NCI-H774 (cell line): ENCODE data around the gene SLC2A8.

Source experiments
- DNase-seq: peaks from one replicate; lab custom pipeline; 2025; lab: John Stamatoyannopoulos, UW

SLC2A8 gene, protein sequence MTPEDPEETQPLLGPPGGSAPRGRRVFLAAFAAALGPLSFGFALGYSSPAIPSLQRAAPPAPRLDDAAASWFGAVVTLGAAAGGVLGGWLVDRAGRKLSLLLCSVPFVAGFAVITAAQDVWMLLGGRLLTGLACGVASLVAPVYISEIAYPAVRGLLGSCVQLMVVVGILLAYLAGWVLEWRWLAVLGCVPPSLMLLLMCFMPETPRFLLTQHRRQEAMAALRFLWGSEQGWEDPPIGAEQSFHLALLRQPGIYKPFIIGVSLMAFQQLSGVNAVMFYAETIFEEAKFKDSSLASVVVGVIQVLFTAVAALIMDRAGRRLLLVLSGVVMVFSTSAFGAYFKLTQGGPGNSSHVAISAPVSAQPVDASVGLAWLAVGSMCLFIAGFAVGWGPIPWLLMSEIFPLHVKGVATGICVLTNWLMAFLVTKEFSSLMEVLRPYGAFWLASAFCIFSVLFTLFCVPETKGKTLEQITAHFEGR

DNA sequence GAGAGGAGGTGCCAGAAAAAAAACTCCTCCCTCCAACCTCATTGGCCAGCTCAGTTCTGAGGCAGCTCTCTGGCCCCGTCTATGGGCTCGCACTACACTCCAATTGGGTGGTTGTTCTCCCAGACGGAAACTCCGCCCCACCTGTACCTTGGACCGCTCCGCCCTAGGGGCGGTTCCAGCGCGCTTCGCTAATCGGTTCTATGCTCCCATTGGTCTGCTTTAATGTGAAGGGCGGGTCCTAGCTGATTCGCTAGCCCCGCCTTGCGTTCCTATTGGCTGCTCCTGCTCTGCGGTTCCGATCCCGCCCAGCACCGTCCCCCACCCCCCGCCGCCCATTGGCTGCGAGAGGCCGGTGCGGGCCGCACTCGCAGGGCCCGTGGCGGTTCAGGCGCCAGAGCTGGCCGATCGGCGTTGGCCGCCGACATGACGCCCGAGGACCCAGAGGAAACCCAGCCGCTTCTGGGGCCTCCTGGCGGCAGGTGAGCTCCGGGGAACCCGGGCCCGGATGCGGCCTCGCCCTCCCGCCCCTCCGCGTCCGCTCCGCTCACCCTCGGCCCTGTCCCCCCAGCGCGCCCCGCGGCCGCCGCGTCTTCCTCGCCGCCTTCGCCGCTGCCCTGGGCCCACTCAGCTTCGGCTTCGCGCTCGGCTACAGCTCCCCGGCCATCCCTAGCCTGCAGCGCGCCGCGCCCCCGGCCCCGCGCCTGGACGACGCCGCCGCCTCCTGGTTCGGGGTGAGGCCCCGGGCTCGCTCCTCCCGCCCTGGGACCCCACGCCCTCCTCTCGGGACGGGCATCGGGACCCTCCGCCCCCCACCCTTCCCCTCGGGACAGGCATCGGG, at the start of gene SLC2A8:
Gene SLC2A8, plus strand, starts transcription at position 362 of the 838 bp plus-strand sequence. Its CDS starts 62 bp downstream, at position 424.
- DNase-seq, result peak; percentile 100

DNA sequence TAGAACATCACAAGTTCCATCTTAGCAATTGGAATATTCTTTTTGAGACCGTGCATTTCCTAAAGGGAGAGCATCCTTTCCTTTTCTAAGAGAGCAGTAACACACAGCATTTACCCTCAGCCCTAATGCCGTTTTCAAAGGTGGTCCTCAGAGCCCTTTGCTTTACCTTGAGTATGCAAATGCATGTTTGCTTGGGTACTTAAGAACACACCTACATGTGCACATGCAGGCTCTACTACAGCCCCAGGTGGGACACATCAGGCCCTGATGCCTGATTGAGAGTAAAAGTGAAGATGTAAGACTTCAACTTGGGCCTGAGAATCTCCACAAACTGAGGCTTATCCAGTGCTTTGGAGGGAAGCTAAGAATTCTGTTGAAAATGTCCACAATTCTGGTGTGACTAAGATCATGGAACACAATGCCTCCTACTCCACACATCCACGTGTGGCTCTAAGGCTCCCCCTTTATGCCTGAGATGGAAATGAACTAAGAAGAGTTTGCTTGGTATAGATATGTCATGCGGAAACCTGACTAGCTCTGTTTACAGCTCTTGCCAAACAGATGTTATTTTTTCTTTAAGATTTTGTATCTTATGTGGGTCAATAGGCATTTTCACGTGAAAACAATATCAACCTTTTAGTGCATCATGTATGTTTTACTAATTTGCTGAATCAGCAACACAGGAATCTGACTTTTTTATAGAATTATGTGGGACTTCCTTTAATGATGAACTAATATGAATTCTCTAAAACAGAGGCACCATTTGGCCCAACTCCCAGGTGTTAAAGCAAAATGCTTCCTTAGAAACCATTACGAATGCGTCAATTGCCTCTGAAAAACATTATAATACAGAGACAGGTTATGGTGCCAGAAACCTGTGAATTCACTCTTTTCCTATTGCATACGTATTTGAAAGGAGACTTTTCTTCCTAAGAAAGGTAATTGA, 48.9 kb upstream of the SLC2A8 start:
- DNase-seq, result no peak

DNA sequence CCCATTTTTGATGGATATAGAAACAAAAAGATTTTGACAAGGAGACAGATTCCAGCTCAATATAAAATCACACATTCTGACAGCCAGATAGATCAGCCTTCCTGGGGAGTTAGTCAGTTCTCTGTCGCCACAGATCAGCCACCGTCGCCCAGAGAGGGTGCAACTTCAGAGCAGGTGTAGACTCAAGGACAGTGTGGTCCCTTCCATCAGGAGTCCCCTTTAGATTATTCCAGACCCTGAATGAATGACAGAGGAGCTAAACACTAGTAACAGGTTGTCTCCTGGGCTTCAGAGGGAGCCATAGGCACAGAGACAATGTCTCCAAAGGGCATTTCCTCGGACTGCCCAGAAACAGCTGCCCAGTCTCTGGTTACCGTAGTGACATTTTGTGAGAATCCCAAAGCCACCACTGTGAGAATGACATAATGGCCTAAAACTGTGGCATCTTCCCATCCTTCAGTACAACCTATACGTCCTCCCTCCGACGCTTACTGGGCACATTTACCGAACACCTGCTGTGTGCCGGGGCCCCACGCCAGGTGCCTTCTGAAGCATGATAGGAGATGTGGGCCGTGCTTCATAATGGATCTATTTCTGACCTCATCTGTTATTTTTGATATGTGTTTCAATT, 47.4 kb upstream of the SLC2A8 start:
- no peak for DNase-seq

DNA sequence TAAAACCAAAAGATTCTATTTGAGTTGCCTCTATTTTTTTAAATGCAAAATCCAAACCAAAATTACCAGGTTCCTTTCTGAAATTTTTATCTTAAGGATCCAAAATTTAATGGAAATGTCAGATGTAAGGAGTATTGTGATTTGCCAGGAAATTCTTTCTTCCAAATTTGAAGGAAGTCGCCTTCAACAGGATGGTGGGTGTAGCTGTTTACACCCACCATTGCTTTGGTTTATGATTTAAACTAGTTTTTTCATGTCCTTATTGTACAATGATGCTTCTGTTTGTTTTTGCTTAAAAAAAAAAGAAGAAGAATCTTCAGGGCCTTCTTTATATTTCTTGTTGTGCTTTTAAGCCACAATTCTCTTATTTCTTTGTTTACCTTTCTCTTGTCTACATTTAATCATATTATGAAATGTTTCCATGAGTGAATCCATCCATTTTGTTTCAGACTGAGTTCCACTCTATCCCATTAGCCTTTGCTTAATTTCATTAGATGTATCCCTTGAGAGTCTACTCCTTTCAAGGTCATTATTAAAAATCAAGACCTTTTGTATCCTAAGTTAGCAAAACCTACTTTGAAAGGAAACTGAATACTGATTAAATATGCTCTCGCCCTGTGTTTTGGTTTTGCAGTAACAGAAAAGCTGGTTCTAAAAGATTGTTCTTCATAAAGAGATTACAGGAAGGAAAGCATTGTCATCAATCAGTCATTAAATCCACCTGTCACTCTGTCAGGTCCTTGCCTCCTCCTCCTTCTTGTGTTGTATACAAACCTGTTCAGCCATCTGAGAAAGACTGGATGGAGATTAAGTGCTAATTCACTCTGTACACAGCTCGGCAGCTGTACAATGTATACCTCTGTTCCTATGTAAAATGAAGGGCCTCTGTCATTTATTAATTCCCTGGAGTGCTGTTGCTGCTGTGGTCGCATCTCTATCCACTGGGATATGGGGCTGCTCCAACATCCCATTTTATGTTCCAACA, 45.5 kb upstream of the SLC2A8 start:
- no peak for DNase-seq

DNA sequence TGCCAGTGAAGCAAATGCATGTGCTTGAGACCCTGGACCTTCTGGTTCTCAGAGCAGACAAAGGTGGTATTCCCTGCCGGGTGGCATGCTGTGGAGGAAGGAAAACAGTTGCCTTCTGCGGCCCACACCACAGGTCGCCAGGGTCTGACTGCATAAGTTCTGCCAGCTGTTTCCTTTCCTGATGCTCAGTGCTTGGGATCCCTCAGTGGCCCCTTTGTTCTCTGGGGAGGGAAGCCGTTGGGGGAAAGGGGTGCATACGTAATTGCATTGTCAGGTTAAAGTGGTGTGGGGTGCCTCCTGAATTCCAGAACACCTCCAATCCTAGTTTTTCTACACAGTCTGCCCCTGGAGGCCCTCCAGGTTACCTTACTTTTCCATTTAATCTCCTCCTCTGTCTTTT, 43.1 kb upstream of the SLC2A8 start:
- no peak for DNase-seq

DNA sequence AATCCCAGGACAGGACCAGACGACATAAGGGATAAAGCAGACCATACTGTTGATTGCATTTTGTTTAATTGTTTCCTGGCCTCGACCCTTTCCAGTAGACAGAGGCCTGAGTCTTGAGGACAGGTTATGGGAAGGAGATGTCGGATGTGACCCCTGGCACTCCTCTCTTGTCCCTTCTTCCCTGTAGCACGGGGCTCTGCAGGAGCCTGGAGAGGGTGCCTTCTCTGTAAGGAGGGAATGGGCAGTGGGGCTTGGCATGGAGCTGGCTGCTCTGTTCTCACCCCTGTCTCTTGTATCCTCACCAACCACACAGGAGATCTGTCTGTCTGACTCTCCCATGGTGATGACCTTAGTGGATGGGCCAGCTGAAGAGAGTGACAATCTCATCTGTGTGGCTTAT, 40.1 kb upstream of the SLC2A8 start:
- DNase-seq, result no peak

DNA sequence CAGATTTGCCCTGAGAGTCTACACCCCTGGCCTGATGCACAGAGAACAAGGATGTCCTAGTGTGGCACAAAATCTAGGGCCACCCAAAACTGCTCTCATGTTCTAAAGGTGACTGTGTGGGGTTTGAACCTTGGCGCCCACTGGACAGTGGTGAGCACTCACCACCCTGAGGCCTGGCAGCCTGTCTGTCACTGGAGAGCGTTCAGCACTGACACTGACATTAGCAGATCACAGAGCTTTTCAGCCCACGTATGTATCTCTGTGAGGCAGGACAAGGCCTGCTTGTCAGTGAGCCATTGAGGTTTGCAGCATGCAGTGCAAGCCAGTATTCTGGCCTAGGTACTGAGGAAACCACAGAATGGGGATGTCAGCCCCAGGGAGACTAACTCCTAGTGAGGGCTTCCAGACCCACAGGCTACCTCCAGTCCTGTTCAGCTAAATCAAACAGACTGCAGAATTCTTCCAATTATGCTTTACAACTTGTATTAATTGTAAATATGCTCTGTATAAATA, 38.9 kb upstream of the SLC2A8 start:
- no peak for DNase-seq

DNA sequence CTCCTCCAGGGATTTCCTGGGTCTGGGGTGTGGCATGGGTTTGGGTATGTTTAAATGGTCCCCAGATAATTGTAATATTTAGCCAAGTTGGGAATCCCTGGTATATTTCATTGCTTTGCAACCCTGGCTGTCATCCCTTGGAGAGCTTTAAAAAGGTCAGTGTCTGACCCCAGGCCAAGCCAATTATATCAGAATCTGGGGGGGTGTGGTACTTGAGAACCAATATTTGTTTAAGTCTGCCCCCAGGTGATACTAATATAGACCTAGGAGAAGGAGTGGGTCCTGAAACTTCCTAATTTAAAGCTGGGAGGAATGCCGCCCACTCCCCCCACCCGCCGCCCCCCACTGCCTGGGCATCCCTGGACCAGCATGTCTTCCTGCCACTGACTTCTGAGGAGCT, 38.2 kb upstream of the SLC2A8 start:
- no peak for DNase-seq

DNA sequence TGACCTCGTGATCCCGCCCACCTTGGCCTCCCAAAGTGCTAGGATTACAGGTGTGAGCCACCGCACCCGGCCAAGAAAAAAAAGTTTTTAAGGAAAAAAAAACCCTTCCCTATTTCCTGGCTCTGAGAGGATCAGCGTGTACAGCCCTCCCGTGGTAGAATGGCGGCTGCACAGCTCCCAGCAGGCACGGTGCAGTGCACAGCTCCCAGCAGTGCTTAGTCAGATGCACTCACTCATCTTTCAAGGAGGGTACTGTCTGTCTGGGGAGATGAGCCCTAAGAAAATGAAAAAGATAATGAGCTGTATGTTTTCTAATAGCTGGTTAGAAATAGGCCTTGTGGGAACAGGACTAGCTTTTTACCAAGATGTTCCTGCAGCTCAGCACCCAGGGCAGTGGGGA, 36.7 kb upstream of the SLC2A8 start:
- DNase-seq, result no peak

DNA sequence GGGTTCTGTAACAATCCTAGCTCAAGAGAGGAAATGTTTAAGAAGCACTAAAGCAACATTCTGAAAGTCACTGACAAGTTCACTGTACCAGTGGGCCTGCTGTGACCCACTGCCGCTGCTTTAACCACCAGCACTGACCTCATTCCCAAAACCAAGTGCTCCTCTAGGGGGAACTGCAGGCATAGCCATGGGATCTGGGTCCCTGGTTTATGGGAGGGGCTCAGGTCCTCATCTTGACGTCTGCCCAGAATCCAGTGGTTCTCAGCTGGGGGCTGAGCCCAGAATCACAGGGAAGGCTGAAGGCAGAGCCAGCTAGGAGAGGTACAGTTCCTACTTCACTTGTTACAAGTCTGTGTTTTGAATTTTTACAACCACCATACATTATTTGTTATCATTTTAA, 36.1 kb upstream of the SLC2A8 start:
- no peak for DNase-seq

DNA sequence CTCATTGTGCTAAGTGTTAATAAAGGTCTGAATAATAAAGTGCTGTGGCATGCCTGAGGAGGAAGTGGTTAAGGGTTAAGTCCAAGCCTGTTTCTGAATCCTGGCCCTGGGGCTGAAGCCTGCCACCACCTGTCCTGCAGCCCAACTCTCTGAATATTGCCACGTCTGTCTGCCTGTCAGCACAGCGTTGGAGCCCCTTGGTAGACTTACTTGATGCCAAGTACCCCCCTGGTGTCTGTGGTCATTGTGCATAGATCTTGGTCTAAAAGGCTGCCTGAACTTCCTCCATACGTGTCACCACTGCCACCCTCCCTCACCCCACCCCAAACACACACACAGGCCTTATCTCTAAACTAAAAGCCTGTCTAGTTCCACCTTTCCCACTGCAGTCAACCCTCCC, 35.4 kb upstream of the SLC2A8 start:
- no peak for DNase-seq

DNA sequence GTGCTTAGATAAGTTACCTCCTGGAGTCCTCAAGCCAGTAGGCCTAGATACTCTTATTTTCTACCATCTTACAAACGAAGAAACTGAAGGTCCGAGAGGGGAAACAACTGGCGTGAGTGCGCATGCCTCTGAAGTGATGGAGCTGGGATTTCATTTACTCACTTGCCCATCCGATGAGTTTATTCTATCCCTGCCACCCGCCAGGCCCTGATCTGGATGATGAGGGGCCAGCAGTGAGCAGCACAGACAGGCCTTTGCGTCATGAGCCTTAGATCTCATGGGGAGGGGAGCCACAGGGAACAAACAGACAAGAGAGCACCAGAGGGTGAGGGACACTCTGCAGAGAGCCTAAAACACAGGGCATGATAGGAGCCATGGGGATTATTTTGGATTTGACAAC, 34.1 kb upstream of the SLC2A8 start:
- no peak for DNase-seq

DNA sequence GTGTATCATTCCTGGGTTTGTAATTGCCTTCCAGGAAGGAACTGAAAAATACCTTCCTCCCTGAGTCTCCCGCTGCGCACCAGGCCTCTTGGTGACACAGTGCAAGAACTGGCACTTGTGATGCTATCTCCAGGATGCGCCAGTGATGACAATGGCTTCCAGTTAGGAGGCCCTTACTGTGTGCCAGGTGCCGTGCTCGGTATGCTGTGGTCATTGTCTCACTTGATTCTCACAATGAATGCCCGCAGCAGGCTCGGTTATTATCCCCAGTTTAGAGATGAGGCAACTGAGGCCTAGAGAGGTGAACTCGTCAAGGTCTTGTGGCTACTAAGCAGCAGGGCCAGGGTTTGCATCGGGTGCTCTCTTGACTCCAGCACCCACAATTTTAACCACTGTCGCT, 31.5 kb upstream of the SLC2A8 start:
- DNase-seq, result no peak

DNA sequence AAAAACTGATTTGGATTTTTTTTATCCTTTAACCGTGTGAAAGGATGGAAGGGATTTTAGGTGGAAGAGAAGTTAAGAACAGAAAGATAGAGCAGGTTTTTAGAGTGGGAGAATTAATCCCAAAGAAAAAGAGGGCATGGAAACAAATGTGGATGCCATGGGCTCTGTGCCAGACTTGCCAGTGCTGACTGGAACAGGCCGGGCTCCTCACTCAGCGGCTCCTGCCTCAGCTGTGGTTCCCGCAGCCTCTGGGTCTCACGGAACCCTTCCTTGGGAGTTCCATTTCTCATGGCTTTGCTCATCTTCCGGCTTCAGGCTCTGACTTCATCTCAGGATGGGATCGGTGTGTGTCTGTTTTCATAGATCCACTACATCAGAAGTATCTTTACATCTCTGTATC, 30.4 kb upstream of the SLC2A8 start:
- no peak for DNase-seq

DNA sequence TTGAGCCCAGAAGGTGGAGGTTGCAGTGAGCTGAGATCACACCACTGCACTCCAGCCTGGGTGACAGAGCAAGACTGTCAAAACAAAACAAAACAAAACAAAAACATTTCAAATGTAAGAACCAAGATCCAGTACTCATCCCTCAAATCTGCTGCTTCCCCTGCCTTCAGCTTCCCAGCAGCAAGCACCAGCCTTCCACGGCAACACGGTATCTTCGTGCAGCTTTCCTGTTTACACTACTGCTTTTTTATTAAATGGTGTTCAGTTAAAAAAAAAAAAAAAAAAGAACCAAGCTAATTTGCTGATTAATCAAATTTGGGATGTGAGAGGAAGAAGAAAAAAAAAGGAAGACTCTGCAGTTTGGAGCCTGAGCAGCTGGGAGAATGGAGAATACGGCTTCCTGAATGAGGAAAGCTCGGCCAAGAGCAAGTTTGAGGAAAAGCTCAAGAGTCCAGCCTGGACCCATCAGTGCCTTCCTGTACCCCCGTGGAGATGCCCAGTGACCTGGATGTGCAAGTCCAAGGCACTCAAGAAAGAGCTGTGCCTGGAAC, 28.0 kb upstream of the SLC2A8 start:
- DNase-seq, result no peak

DNA sequence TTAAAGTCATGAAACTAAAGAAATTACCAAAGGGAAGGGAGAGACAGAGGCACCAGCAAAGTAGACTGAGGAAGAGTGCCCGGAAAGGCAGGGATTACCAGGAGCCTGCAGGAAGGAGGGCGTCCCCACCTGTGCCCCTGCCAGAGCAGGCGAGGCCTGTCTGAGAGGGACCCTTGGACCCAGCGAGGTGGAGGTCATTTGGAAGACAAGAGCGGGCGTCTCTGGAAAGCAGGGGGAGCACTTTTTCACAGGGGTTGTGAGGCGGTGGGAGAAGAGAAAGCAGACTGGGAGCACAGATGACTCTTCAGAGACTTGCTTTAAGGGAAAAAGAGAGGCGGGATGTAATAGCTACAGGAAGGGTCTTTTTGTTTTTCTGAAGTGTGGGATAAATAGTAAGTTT, 27.5 kb upstream of the SLC2A8 start:
- DNase-seq, result no peak

DNA sequence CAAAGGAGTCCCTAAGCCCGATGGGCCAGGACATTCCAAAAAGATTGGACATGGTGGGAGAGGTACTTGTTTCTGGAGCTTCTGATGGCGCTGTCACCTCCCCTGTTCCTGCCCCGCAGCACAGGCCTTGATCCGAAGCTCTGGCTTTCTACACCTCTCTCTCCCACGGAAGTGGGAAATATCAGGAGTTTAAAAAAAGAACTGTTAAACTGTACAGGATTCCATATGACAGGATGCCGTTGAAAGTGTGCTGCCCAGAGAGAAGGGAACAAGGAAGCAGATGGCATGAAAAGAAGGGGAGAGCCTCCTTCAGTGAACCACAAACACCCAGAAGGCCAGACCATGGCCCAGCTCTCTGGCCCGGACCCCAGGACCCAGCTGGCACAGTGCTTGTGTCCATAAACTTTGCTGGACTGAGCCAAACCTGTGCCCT, 26.8 kb upstream of the SLC2A8 start:
- DNase-seq, result no peak

DNA sequence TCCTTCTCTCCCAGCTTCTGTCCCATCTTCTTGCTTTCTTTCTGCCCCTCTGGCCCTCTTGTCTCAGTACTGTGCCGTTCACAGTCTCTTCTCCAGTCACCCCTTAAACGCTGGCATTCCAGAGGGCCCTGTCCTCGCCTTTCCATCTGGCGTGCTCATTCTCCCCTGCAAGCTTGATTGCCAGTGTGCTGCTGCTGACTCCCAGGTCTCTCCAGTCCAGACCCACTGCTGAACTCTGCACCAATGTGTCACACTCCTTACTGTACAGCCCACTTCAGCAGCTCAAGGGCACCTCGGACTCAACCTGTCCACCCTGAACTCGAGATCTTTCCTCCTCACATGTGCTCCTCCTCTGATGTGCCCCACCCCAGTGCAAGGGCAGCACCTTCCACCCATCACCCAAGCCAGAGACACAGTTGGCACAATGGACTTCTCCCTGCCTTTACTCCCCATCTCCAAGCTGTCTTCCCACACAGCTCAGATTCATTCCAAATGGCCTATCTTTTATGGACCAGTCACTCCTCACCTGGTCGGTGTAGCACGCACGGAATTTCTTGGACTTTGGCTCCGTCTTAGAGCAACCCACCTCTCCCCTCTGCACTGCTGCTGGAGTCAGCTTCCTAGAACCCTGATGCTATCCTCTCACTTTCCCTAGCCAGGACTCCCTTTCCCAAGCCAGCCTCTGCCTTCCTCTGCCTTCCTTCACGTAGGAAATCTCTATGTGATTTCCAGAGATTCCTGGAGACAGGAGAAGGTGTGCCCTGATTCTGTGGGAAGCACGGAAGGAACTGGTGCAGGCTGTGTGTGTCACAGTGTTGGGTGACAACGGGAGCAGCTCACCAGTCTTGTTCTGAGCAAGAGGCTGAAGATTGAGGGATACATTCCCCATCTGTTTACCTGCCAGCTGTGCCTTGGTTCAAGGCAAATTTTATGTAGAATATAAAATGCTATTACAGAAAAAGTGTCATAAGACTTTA, 26.0 kb upstream of the SLC2A8 start:
- no peak for DNase-seq

DNA sequence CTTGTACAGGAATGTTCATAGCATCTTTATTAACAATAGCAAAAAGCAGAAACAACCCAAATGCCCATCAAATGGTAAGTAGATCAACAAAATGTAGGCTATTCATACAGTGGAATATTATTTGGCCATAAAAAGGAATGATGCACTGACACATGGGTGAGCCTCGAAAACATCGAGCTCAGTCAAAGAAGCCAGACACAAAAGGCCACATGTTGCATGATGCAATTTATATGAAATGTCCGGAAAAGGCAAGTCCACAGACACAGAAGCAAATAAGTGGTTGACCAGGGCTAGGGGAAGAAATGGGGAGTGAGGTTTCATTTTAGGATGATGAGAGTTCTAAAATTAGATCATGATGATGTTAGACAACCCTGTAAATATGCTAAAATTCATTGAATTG, 16.5 kb upstream of the SLC2A8 start:
- no peak for DNase-seq
